Heart left ventricle (tissue), 13 donors: ENCODE results near the gene C19orf38.

Experiments
- CTCF ChIP-seq, 12 donors: fragments of 200-600 bp; sonication (generic) in 4 of 12; IDR thresholded peaks; one replicate each; pipeline versions ENCODE4 v1.5.0 to v1.8.0; 2018 to 2022; ENCODE audit warnings: antibody characterized with exemption in 12 of 12, mild to moderate bottlenecking in 5 of 12
- POLR2A ChIP-seq, 2 donors: fragments of 450-650 bp; IDR thresholded peaks; one replicate each; pipeline ENCODE4 v1.6.1; 2017; ENCODE audit warnings: antibody characterized with exemption in 2 of 2, mild to moderate bottlenecking in 2 of 2, moderate library complexity in 2 of 2
- donor health status: ischemic (EF 13 %, LVEDD 7.1; RV severe dilation, severe dysfunction).
- donor health status: DM: no; HTN: yes; CAD: no.
- donor health status: DM: no; HTN: no; CAD: no.
- donor health status: ischemic (EF 25% LVEDD 6.9; RV normal size, moderate dysfunction).
- donor health status: ischemic (EF 25% LVEDD 5.7; RV mildly dilated, moderate dysfunction).
- donor health status: ischemic (EF 35%, LVEDD 5.7; RV mildly dilated, moderate dysfunction).
- donor health status: nonischemic (EF 11% LVEDD 7.7; RV severe dilation, severe dysfunction).
- donor health status: DM: yes; HTN: yes; CAD: no.
- donor health status: PGD.
- donor health status: ischemic (EF 29% LVEDD 5.4; RV normal size, mild dysfunction).
- donor health status: nonischemic (EF 23%, LVEDD 6.1; RV moderate dilation, normal function).

GRCh38 chr19:10872546-10873107, 24.4 kb downstream of the C19orf38 start:
- no peak for TF ChIP-seq CTCF (IDR thresholded peaks at IDR 0.05)
- no peak for TF ChIP-seq POLR2A (IDR thresholded peaks at IDR 0.05)
